NCI-H1436 (cell line): ENCODE measurements around the gene CCDC197.

Experiments used
- DNase-seq: peaks from one replicate; lab custom pipeline; 2025; lab: John Stamatoyannopoulos, UW

CCDC197 gene

GRCh38 chr14:93997082-93997481 lies at the start of gene CCDC197:
CCDC197 (plus strand) TSS chr14:93997301; CDS start chr14:93998132, 831 bp downstream.
- DNase-seq = no peak

GRCh38 chr14:93949511-93950075 lies 47.5 kb upstream of the CCDC197 start:
- DNase-seq = no peak

GRCh38 chr14:93950948-93951634 lies 46.0 kb upstream of the CCDC197 start:
- DNase-seq = no peak

- DNase-seq = no peak
Measured at GRCh38 chr14:93951635-93952540, 45.2 kb upstream of the CCDC197 start.

GRCh38 chr14:93952829-93953228 lies 44.3 kb upstream of the CCDC197 start:
- DNase-seq = no peak

- DNase-seq = no peak
Measured at GRCh38 chr14:93953263-93953662, 43.8 kb upstream of the CCDC197 start.

DNA sequence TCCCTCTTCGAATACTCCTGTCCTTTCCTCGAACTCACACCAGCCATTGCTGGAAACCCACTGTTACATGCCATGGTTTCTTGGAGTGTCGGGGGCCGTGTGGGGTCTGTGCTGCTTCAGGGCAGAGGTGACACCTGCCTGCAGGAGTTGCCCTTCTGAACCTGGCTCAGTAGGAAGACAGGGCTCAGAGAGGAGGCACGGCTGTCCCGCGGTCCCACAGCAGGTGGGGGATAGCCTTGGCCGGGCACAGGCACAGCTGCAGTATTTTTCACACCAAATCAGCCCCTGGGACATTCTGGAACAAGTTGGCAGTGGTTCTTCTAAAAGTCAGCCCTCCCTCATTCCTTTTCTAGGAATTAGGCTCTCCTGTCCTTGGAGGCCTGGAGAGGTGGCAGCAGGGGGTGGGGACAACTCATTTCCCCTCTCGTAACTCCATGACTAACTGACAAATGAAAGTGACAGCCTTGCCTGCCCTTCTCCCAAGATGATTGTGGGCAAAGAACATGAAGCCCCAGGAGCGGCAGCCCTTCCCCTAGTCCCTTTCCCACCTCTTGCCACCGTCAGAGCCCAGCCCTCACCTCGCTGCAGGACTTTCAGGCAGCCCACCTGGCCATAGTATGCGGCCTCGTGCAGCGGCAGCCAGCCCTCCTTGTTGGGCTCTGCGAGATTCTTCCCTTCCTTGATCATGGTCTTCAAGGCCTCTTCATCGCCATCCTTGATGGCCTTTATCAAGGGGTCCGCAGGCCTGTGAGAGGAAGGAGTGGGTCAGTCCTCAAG lies 43.2 kb upstream of the CCDC197 start:
- no peak for DNase-seq

DNA sequence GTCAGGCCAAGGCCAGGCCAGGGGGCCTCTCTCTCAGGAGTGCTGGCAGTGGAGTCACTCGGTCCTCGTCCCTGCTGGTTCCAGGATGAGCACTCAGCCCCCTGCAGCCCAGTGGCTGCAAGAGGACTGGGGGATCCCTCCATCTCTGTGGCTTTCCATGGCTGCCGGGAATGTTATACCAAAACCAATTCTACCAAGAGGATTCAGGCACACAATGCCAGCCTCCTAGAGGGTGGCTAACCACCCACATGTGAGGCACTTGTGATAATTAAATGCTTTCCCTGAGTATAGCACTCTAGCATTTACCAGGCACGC lies 42.6 kb upstream of the CCDC197 start:
- no peak for DNase-seq

DNA sequence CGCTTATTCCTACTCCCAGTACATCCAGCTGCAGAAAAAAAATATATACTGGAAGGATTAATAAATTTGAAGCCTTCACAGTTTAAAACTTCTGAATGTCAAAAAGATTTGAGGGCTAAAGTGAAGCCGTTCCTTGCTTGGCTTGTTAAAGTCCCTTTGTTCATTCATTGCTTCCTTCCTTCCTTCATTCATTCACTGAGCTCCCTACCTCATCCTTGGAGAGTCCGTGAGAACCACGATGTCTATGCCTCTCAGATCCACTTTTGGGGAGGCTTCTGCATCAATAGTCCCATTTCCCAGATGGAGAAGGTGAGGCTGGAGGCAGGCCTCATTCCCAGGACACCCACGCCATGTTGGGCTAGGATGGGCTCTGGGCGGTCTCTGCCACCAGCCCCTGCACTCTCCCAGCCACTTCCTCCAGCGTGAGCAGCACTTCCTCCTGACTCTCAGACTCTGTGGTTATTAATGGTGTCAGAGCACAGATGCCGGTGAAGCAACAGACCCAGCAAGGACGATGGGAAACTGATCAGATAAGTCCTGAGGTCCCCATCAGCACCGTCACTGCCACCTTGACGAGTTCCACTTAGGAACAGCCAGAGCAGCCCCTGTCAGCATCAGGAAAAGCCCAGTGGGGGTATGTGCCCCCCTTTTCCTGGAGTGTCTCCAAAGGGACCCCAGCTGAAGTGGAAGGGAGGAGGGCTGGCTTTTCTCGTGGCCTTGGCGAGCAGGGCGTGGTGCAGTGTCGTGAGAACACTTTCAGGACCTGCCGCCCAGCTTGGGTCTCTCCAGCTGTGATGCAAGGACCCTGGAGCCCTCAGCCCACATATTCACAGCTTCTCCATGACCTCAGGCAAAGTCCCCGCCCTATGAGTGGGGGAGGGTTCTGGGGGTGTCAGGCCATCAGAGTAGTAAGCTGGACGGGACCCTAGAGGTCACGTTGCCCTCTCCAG lies 41.9 kb upstream of the CCDC197 start:
- DNase-seq = no peak

DNA sequence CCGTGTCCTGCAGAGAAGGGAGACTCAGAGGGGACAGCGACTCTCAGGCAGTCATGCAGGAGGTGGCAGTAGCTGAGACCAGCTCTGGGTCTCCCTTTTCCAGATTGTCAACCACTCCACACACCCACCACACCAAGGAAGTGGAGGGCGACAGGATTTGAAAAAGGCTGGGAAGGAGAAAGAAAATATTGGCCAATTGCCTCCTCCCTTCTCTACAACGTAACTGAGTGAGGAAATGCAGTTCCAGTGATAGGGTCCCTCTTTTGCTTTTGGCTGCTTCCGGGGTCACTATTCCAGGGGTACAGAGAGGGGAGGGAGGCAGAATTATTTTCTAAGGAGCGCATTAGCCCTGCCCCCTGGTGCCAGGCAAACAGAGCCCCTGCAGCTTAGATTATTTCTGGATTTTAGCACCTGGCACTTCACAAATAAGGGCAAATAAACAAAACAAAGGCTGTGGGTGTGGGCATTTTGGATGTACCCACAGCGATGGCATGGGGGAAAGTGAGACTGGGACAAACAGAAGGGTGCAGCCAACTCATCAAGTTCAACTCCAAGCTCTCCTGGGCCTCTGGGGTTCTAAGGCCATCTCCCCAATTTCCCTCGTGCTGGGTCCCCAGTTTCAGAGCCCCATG lies 41.1 kb upstream of the CCDC197 start:
- DNase-seq = no peak

GRCh38 chr14:93956514-93957332 lies 40.4 kb upstream of the CCDC197 start:
- DNase-seq = no peak

- no peak for DNase-seq
Measured at GRCh38 chr14:93957333-93957710, 39.8 kb upstream of the CCDC197 start.

DNA sequence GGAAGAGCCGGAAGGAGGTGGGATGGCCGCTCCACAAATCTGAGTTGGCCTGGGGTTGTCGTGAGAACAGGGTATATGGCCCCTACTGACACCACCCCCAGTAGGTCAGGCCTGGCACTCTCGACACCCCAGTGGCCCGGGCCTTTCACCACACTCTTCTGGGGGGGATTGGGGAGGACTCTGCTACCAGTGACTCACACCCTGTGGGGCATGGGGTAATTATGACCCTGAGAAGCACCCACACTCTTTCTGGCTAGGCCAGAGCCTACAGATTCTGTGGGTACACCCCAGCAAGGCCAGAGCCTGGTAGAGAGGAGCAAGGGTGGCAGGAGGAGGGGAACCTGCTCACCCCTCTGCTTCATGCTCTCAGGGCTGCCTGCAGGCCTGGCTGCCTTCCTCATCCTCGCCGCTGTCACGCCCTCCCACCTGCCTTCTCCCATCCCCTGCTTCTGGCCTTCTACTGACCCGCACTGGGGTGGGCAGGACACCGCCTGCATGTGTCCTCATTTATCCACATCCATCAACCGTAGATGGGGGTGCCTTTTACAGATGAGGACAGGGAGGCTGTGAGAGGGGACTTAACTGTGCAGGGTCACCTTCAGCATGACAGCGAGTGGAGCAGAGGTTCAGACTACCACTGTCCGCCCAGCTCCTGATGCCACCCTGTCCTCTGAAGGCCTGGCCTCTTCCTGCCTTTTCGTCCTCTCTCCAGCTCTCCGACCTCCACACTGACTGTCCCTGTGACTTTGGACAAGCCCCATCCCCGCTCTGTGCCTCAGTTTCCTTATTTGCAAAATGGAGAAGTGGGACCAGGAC lies 39.1 kb upstream of the CCDC197 start:
- DNase-seq = no peak

DNA sequence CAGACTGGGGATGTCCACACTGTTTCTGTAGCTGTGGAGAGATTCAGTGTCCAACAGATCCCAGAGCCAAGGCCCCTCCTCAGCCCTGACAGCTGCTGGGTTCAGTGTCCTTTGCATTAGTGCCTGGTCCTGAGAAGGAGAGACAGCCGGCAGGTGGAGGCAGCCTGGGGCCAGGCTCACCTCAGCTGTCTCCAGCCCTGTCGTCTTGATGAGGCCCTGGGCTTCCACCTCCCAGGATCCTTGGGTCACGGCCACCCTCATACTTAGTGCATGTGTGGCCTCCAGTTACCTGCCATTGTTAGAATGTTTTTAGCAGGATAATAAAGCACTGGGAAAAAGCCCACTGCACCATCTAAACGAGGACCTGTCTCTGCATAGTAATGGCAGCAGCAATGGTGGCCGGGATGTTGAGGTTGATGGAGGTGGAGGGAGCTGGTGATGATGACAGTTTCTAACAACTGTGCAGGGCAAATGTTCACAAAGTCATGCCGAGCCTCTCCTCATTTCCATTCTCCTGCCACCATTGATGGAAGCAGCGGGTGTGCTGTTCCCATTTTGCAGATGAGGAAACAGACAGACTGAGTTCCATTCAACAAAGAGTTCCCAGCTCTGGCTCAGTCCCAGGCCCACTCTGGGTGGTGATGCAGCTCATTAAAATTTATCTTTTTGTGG lies 38.4 kb upstream of the CCDC197 start:
- DNase-seq = no peak

DNA sequence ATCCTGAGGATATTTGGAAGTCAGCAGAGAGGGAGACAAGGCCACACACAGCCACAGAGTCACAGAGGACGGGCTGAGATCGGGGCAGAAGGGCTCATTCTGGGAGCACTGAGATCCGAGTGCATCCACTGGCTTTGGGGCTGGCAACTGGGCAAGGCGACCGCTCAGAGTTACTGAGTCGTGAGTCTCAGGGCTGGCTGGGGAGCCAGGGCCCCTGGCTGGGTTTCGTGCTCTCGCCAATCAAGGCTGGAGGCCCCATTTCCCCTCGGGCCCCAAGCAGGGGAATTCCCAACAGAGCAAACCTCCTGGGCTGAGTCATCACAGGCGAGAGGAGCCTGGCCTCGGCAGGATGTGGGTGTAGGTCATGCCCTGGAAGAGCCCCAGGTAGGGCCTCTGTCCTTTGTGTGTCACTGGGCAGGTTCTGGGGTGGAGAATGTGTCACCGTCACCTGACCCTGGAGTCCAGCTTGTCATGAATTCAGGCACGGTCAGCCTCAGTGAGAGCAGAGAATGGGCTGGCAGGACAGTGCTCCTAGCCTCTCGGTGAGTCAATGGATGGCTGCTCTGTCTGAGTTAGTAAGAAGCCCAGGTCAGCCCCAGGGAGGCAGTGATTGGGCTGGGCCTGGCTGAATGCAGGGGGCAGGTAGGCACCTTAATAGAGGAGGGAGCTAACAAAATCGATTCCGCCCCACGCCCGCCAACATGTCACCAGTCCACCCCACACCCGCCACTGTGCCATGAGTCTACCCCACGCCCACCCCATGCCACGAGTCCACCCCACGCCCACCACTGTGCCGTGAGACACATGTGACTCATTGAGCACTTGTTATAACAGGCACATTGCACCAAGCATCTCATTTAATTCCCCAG lies 37.6 kb upstream of the CCDC197 start:
- DNase-seq = no peak

DNA sequence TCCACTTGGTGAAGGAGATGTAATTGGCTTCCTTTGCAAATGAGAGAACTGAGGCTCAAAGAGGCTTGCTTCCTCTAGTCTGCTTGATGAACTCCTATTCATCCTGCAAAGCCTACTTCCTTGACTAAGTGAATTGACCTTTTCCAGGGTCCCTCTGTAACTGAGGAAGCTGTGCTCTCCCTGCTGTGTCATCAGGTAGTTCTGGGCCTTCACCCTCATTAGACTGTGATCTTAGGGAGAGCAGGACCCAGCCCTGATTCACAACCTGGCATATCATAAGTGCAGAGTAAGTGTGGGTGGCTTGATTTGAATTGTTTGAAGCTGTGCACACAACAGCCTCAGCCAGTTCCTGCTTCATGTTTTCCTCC lies 37.0 kb upstream of the CCDC197 start:
- no peak for DNase-seq

- DNase-seq = no peak
Measured at GRCh38 chr14:93960774-93961438, 36.2 kb upstream of the CCDC197 start.
